ENCODE data around the gene PIGN. TPM values are rescaled to one million over a fixed set of nuclear protein-coding genes. Genes with fewer than 3 reads are reported as not detected.
A peak's percentile ranks its signal among the peaks of the same experiment; 100 is the strongest.

The PIGN gene, protein sequence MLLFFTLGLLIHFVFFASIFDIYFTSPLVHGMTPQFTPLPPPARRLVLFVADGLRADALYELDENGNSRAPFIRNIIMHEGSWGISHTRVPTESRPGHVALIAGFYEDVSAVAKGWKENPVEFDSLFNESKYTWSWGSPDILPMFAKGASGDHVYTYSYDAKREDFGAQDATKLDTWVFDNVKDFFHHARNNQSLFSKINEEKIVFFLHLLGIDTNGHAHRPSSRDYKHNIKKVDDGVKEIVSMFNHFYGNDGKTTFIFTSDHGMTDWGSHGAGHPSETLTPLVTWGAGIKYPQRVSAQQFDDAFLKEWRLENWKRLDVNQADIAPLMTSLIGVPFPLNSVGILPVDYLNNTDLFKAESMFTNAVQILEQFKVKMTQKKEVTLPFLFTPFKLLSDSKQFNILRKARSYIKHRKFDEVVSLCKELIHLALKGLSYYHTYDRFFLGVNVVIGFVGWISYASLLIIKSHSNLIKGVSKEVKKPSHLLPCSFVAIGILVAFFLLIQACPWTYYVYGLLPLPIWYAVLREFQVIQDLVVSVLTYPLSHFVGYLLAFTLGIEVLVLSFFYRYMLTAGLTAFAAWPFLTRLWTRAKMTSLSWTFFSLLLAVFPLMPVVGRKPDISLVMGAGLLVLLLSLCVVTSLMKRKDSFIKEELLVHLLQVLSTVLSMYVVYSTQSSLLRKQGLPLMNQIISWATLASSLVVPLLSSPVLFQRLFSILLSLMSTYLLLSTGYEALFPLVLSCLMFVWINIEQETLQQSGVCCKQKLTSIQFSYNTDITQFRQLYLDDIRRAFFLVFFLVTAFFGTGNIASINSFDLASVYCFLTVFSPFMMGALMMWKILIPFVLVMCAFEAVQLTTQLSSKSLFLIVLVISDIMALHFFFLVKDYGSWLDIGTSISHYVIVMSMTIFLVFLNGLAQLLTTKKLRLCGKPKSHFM
- polyA plus RNA-seq (ENCODE audit: insufficient read length in 4 of 4) = 10 to 100 TPM; 23.3 to 31.7 (median 29.9) TPM

- peak; percentile 94 to 98 (median 96) for DNase-seq (ENCODE audit: low read depth in 4 of 4, low spot score in 2 of 4)
Measured at GRCh38 chr18:62186774-62187542, at the start of gene PIGN, which contains the start of gene RELCH. Gene PIGN (minus strand): TSS chr18:62187056. CDS start chr18:62161353, 25,703 bp downstream. Gene RELCH (plus strand): TSS chr18:62187255. CDS start chr18:62187506, 251 bp downstream.

DNA sequence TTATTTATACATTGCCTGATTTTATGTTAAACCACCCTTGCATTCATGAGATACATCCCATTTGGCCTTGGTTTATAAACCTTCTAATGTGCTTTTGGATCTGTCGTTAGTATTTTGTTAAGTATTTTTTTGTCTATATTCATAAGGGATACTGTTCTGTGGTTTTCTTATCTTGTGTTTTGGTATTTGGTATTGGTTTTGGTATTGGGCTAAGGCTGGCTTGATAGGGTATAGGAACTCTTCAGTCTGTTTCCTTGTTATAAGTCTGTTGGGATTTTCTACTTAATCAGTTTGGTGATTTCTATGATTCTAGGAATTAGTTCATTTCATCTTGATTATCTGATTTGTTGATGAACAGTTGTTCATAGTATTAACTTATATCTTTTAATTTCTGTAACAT, 49.4 kb upstream of the PIGN start:
- no peak for DNase-seq (ENCODE audit: low read depth in 4 of 4, low spot score in 2 of 4)

GRCh38 chr18:62226047-62226446, 39.2 kb upstream of the PIGN start:
- DNase-seq (ENCODE audit: low read depth in 4 of 4, low spot score in 2 of 4) = no peak

DNA sequence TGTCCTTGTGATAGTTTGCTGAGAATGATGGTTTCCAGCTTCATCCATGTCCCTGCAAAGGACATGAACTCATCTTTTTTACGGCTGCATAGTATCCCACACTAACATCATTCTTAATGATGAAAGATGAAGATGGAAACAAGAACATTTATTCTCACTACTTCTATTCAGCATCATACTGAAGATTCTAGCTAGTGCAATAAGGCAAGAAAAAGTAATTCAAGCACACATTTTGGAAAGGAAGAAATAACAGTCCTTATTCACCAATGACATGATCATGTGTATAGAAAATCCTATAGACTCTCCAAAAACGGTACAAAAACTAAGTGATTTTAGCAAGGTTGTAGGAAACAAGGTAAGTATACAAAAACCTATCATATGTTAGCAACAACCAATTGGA, 37.4 kb upstream of the PIGN start:
- DNase-seq (ENCODE audit: low read depth in 4 of 4, low spot score in 2 of 4) = no peak

- DNase-seq (ENCODE audit: low read depth in 4 of 4, low spot score in 2 of 4) = no peak
Measured at GRCh38 chr18:62214790-62215189, 27.9 kb upstream of the PIGN start.

DNA sequence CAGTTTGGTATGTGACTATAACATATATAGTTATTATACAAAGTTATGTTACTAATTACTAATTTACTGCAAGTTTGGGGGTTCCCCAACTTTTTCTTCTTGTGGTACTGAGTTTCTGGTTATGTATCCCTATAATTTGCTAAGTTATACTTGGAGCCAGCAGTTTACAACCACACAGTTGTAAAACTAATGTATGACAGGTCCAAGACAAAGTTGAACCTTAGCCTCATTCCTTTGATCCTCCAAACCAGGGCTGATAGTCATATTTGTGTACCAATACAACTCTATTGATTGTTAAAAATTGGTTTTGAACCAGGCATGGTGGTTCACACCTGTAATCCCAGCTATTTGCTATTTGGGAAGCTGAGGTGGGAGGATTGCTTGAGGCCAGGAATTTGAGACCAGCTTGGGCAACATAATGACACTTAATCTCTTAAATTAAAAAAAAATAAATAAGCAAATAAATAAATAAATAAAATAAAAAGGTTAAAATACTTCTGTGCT, 24.5 kb upstream of the PIGN start:
- no peak for DNase-seq (ENCODE audit: low read depth in 4 of 4, low spot score in 2 of 4)

GRCh38 chr18:62210138-62210537, 23.3 kb upstream of the PIGN start:
- DNase-seq (ENCODE audit: low read depth in 4 of 4, low spot score in 2 of 4) = no peak

- no peak for DNase-seq (ENCODE audit: low read depth in 4 of 4, low spot score in 2 of 4)
Measured at GRCh38 chr18:62209046-62209445, 22.2 kb upstream of the PIGN start.

DNA sequence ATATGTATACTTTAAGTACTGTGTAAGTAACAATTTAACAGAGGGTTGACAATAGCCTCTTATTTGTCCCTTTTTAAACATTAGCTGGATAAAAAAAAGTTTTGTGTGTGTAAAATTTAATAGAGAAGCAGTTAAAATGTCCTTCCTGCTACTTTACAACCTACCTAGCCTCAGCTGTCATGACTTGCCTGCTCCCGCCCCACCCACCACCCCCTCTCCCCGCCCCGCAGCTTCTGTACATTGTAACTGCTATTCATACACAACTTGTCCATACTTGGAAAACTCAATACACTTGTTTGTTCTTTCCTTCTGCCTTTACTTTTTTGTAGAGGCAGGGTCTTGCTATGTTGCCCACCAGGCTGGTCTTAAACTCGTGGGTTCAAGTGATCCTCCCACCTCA, 19.7 kb upstream of the PIGN start:
- DNase-seq (ENCODE audit: low read depth in 4 of 4, low spot score in 2 of 4) = no peak

DNA sequence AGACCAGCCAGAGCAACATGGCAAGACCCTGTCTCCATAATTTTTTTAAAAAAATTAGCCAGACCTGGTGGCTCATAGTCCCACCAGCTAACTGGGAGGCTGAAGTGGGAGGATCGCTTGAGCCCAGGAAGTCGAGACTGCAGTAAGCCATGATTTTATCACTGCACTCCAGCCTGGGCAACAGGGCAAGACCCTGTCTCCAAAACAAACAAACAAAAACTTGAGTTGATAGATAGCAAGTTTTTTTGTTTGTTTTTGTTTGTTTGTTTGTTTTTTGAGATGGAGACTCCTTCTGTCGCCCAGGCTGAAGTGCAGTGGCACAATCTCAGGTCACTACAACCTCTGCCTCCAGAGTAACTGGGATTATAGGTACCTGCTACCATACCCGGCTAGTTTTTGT, 19.0 kb upstream of the PIGN start:
- DNase-seq (ENCODE audit: low read depth in 4 of 4, low spot score in 2 of 4) = no peak

- no peak for DNase-seq (ENCODE audit: low read depth in 4 of 4, low spot score in 2 of 4)
Measured at GRCh38 chr18:62201870-62202269, 15.0 kb upstream of the PIGN start.

- no peak for DNase-seq (ENCODE audit: low read depth in 4 of 4, low spot score in 2 of 4)
Measured at GRCh38 chr18:62200121-62200914, 13.5 kb upstream of the PIGN start.

DNA sequence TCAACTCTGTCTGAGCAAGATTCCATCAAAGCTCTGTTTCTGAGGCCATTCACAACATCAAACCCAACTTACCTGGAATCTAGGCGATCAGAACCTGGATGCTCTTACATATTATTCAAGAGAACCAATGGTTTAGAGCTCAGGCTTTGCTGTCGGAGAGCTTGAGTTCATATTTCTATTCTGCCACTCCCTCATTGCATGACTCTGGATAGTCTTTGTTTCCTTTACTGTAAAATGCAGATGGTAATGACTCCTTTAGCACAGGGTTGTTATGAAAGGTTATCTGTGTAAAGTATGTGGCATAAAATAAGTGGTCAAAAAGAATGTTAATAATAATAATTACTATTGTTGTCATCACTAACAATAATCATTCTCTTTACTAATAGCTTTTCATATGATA, 12.8 kb upstream of the PIGN start:
- DNase-seq (ENCODE audit: low read depth in 4 of 4, low spot score in 2 of 4) = no peak

DNA sequence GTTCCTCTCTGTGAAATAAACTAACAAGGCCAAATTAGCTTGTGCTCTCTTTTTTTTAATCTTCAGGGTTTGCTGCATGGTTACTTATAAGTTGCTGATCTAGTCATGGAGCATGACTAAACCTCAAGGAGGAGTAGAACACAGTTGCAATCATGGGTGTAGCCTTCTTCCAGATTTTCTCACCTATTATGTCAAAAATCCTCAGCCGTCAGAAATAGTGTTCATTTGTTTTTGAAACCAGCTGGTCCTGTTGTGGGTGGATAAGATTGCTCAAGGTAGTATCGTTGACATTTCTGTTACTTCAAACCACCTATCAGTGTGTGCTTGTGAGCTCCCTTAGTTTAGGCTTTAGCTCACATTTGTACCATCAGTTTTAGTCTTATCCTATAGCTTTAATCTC, 11.4 kb upstream of the PIGN start:
- DNase-seq (ENCODE audit: low read depth in 4 of 4, low spot score in 2 of 4) = no peak

- no peak for DNase-seq (ENCODE audit: low read depth in 4 of 4, low spot score in 2 of 4)
Measured at GRCh38 chr18:62196980-62197379, 10.1 kb upstream of the PIGN start.

GRCh38 chr18:62196079-62196478, 9.2 kb upstream of the PIGN start:
- DNase-seq (ENCODE audit: low read depth in 4 of 4, low spot score in 2 of 4) = no peak

DNA sequence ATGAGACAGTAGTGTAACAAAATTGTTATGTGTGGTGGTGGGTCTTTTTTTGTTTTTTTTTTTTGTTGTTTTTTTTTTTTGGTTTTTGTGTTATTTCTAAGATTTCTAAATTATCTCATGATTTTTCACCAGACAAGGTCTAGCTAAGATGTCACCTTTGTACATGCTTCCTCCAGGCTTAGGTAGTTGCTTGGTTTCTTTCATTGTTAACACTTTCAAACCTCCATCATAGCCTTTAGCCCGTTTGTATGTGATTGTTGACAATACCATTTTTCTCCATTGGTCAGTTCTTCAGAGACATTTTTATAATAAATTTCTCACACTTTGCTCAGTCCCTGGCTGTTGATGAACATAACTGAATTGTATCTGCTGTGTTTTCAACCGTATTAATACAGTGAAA, 2.4 kb upstream of the PIGN start:
- DNase-seq (ENCODE audit: low read depth in 4 of 4, low spot score in 2 of 4) = no peak

DNA sequence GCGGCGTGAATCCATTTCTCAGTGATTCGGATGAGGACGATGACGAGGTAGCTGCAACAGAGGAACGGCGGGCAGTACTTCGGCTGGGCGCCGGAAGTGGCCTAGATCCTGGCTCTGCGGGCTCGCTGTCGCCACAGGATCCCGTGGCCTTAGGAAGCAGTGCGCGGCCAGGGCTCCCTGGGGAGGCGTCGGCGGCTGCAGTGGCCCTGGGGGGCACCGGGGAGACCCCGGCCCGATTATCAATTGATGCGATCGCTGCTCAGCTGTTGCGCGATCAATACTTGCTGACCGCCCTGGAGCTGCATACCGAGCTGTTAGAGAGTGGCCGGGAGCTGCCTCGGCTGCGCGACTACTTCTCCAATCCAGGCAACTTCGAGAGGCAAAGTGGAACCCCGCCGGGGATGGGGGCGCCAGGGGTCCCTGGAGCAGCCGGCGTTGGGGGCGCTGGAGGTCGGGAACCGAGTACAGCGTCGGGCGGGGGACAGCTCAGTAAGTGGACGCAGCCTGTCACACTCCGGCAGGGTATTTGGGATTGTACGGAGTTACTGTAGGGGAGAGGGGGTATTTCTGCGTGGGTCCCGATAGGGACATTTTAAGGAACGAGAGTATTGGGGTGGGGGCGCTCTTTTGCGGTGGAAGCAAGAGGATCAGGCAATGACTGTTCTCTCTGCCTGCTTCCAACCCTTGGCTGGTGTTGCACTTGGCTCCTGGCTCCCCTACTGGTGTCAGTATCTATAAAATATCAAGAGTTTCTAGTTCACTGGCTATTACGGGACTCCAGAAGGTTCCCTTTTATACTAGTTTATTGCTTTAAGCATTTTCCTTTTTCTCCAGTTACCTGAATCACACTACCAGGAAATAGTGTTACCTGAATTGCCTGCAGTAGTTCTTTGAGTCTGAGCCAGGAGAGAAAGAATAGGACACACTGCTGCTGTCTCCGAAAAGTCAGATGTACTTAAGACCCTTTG, 971 bp upstream of the PIGN start:
- no peak for DNase-seq (ENCODE audit: low read depth in 4 of 4, low spot score in 2 of 4)

DNA sequence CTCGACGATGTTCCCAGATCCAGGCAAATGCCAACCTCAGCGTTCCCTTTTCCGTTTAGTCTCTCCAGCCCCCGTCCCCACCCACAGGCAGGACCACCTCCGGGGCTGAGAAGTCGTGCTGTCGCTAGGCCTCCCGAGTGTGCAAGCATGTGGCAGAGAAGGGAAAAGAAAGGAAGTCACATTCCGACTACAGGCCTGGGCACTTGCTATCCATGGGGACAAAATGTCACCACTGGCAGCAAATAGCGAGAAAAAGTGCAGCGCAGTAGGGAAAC, 420 bp downstream of the PIGN start:
- DNase-seq (ENCODE audit: low read depth in 4 of 4, low spot score in 2 of 4) = peak in 1 of 4 donors; percentile 62
